ENCODE measurements around the gene MYO1D.

Gene MYO1D

GRCh38 chr17:32610943-32611342 lies 266.0 kb downstream of the MYO1D start:
- no peak for DNase-seq

GRCh38 chr17:32609884-32610650 lies 266.9 kb downstream of the MYO1D start:
- no peak for DNase-seq

- peak; percentile 66 for DNase-seq
Observed at GRCh38 chr17:32609085-32609484, 267.8 kb downstream of the MYO1D start.

GRCh38 chr17:32608267-32608666 lies 268.7 kb downstream of the MYO1D start:
- no peak for DNase-seq

GRCh38 chr17:32604966-32605365 lies 272.0 kb downstream of the MYO1D start:
- DNase-seq, result no peak

- no peak for DNase-seq
Observed at GRCh38 chr17:32602396-32602795, 274.5 kb downstream of the MYO1D start.

GRCh38 chr17:32601866-32602265 lies 275.1 kb downstream of the MYO1D start:
- no peak for DNase-seq

- DNase-seq, result peak; percentile 24
Observed at GRCh38 chr17:32596628-32597027, 280.3 kb downstream of the MYO1D start.

- no peak for DNase-seq
Observed at GRCh38 chr17:32596206-32596605, 280.7 kb downstream of the MYO1D start.

- DNase-seq, result no peak
Observed at GRCh38 chr17:32593003-32593402, 283.9 kb downstream of the MYO1D start.

GRCh38 chr17:32591405-32591804 lies 285.5 kb downstream of the MYO1D start:
- DNase-seq, result no peak

- DNase-seq, result no peak
Observed at GRCh38 chr17:32590974-32591373, 285.9 kb downstream of the MYO1D start.

- no peak for DNase-seq
Observed at GRCh38 chr17:32588982-32589381, 287.9 kb downstream of the MYO1D start.

GRCh38 chr17:32588135-32588534 lies 288.8 kb downstream of the MYO1D start:
- DNase-seq, result no peak

- DNase-seq, result no peak
Observed at GRCh38 chr17:32586666-32587065, 290.3 kb downstream of the MYO1D start.

GRCh38 chr17:32584792-32585191 lies 292.1 kb downstream of the MYO1D start:
- DNase-seq, result no peak

- no peak for DNase-seq
Observed at GRCh38 chr17:32583053-32583452, 293.9 kb downstream of the MYO1D start.

- peak; percentile 47 for DNase-seq
Observed at GRCh38 chr17:32575852-32576251, 301.1 kb downstream of the MYO1D start.

GRCh38 chr17:32570081-32570396 lies 306.9 kb downstream of the MYO1D start:
- DNase-seq, result no peak

- no peak for DNase-seq
Observed at GRCh38 chr17:32569171-32570080, 307.5 kb downstream of the MYO1D start.

GRCh38 chr17:32568705-32569104 lies 308.2 kb downstream of the MYO1D start:
- DNase-seq, result no peak

GRCh38 chr17:32567511-32567910 lies 309.4 kb downstream of the MYO1D start:
- DNase-seq, result no peak

GRCh38 chr17:32567086-32567485 lies 309.8 kb downstream of the MYO1D start:
- DNase-seq, result no peak

GRCh38 chr17:32566303-32566702 lies 310.6 kb downstream of the MYO1D start:
- DNase-seq, result no peak
